Liver (tissue), 3 donors: ENCODE data around the gene RGR.

Source experiments
- CTCF ChIP-seq: fragments of 150-350 bp; IDR thresholded peaks from 2 replicates; pipeline ENCODE4 v1.5.1; 2017; ENCODE audit warnings: improper control_type of control experiment, low read depth, low read length; ENCODE audit not compliant: missing input control
- EGR1 ChIP-seq, 2 donors: IDR thresholded peaks; 2 replicates each; pipeline ENCODE4 v1.6.1; 2016 to 2018; ENCODE audit warnings: antibody characterized with exemption in 2 of 2, low read depth in 2 of 2
- NR2F2 ChIP-seq: IDR thresholded peaks from 2 replicates; pipeline ENCODE4 v1.6.1; 2016; ENCODE audit warnings: antibody characterized with exemption
- RAD21 ChIP-seq, 2 donors: IDR thresholded peaks; 2 replicates each; pipeline ENCODE4 v1.6.1; 2016; ENCODE audit warnings: antibody characterized with exemption in 2 of 2, mild to moderate bottlenecking in 2 of 2
- RXRA ChIP-seq, 2 donors: IDR thresholded peaks; 2 replicates each; pipeline ENCODE4 v1.6.1; 2017 to 2018; ENCODE audit warnings: antibody characterized with exemption in 2 of 2, mild to moderate bottlenecking in 1 of 2
- YY1 ChIP-seq: IDR thresholded peaks from 2 replicates; pipeline ENCODE4 v1.6.1; 2016; ENCODE audit warnings: antibody characterized with exemption, mild to moderate bottlenecking
- TF ChIP-seq, protein P1 (sequence below): IDR thresholded peaks from 2 replicates; pipeline ENCODE4 v1.6.1; 2016; ENCODE audit warnings: antibody characterized with exemption
- donor health status: healthy.
- donor health status: healthy.

GRCh38 chr10:84296091-84296981, 51.5 kb downstream of the RGR start:
- TF ChIP-seq CTCF (no peak), RAD21 (IDR thresholded peaks at IDR 0.05) (no peak), NR2F2 (no peak), YY1 (no peak), RXRA (IDR thresholded peaks at IDR 0.05) (no peak), EGR1 (IDR thresholded peaks at IDR 0.05; ENCODE audit: low read depth in 2 of 2) (no peak)
- TF ChIP-seq, protein P1, sequence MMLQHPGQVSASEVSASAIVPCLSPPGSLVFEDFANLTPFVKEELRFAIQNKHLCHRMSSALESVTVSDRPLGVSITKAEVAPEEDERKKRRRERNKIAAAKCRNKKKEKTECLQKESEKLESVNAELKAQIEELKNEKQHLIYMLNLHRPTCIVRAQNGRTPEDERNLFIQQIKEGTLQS, result no peak
